NCI-H2227 treated with DMSO at 0.1 percent for 48 hours (cell line): ENCODE measurements around the gene OR1F1.
"Not testable (repeated sequence)": the region's sequence is repeated elsewhere in the genome, so short reads cannot be mapped to it uniquely, and the experiment has no call there.

Experiments
- DNase-seq: peaks from one replicate; lab custom pipeline; 2025; lab: John Stamatoyannopoulos, UW

The OR1F1 gene

DNA sequence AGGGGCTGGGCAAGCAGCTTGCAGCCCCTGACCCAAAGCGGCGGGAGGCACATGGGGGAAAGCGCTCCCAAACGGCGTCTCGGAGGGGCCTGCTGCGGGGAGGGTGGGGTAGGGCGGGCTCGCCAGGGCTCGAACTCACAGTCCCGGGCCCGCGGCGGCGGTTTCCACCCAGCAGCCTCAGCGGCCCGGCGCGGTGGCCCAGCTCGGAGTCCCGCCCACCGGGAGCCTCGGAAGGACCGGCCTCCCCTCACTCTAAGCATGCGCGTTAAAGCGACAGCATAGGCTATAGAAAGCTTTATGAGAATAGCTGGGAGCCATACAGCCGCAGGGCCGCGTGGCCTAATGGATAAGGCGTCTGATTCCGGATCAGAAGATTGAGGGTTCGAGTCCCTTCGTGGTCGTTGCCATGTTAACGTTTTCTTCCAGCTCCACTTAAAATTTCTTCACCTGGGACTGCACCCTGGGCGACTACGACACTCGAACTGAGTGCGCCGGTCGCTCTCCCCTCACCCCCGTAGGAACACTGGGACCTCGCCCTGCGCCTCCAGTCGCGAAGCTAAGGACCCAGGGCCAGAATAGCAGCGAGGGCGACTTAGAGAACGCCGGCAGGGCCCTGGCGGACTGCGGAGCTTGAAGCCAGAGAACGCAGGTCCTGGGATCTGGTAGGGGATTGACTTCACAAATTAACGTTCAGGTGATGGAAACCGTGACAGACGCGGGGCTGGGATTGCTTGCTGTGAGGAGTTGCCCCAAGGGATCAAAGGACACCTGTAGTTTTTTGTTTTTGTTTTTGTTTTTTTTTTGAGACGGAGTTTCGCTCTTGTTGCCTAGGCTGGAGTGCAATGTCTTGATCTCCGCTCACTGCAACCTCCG lies 37.4 kb upstream of the OR1F1 start:
- DNase-seq = peak; percentile 98

DNA sequence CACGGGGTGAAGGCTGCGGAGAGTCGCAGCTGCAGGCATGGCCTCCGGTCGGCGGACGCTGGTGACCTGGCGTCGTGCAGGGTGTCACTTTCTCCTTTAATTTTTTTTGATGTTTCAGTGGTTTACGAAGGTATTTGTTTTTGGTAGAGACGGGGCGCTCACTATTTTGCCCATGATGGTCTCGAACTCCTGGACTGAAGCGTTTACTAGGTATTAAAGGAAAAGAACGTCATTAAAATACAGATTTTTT lies 36.1 kb upstream of the OR1F1 start:
- DNase-seq = no peak

- DNase-seq = peak; percentile 91
Observed at GRCh38 chr16:3152277-3152990, 35.6 kb upstream of the OR1F1 start.

- DNase-seq = no peak
Observed at GRCh38 chr16:3152991-3153368, 35.0 kb upstream of the OR1F1 start.

DNA sequence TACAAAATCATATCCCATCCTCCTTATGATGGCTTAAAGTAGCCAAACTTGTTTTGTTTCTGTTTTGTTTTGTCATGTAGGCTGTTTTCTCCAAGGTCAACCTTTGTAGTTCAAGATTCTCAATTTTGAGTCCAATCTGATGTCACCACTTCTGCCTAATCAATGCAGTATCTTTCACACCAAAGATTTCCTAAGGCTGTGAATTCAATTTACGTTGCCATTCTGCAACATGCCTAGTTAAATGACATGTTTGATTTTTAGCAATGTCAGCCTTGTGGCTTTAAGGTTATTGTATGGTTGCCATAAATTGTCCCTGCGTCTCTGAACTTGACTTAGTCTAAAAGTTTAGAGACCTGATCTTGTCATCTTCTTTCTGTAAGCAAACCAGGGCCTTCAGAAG lies 32.8 kb upstream of the OR1F1 start:
- DNase-seq = no peak

GRCh38 chr16:3155972-3156371 lies 32.0 kb upstream of the OR1F1 start:
- no peak for DNase-seq

- DNase-seq = peak; percentile 85
Observed at GRCh38 chr16:3157229-3158025, 30.6 kb upstream of the OR1F1 start.

- no peak for DNase-seq
Observed at GRCh38 chr16:3158026-3158509, 29.9 kb upstream of the OR1F1 start.

- DNase-seq = peak; percentile 87
Observed at GRCh38 chr16:3158510-3159314, 29.3 kb upstream of the OR1F1 start.

GRCh38 chr16:3161235-3162018 lies 26.6 kb upstream of the OR1F1 start:
- DNase-seq = peak; percentile 58

DNA sequence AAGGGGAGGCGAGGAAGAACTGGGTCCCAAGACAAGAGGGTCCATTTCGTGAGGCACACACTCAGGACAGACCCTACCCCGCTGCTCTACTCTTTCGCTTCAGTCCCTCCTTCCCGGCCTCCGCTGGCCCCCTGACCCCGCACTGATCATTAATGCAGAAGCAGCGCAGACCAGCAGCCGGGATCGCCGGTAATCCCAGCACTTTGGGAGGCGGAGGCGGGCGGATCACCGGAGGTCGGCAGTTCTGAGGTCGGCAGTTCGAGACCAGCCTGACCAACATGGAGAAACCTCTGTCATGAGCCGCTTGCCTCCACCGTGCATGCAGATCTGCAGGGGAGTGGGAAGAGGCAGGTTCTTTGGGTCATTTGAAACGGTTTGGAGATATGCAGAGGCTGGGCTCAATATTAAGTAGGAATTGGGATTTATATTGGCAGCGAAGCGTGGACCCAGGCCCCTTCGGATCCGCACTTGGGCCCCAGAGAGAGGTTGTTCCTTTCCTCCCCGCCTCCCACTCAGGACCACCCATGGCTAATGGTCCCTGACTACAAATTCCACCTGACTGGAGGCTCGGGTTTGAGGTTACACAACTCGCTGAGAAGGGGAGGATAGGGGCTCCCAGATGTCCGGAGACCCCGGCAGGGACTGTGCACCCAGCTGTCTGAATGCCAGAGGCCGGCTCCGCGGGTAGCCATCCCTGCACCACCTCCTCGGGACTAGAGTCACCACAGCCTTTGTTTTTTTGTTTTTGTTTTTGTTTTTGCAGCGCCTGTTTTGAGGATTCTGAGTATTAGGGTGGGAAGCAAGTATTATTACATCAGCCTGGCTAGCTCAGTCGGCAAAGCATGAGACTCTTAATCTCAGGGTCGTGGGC lies 23.6 kb upstream of the OR1F1 start:
- DNase-seq = no peak

DNA sequence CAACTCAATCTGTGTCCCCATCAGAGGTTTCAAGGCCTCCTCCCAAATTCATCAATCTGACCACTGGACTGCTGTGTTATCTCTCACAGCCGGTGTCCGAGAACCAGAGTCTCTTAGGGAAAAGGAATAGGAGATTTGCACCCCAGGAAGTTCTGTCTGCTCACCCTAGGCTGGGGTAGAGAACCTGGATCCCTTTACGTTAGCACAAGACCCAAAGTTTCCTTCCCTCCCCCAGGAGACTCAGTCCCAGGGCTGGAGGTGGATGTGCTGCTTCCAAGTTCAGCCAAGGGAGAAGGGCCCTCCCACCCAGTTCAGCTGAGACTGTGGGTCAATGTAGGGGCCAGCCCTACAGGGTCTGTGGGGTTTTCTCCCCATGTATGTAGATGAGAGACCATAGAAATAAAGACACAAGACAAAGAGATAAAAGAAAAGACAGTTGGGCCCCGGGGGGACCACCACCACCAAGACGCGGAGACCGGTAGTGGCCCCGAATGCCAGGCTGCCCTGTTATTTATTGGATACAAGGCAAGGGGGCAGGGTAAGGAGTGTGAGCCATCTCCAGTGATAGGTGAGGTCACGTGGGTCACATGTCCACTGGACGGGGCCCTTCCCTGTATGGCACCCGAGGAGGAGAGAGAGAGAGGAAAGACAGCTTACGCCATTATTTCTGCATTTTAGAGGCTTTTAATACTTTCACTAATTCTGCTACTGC lies 22.7 kb upstream of the OR1F1 start:
- DNase-seq = no peak

DNA sequence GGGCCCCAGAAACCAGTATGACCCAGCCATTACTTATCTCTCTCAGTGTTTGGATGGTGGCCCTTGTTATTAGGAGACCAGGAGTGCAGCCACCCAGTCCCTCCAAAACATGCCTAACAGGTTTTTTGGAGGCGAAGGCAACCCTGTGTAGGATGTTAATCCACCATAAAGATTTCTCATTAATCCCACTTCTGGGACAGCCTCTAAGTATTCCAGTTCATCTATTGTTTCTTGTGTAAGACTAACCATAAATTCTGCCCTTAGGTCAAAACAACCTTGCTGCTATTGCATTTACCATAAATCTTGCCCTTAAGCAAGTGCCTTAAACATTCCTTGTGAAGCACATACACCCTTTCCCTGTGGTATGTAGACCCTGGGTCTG lies 21.5 kb upstream of the OR1F1 start:
- DNase-seq = no peak

GRCh38 chr16:3168729-3169128 lies 19.3 kb upstream of the OR1F1 start:
- not testable (repeated sequence) for DNase-seq

DNA sequence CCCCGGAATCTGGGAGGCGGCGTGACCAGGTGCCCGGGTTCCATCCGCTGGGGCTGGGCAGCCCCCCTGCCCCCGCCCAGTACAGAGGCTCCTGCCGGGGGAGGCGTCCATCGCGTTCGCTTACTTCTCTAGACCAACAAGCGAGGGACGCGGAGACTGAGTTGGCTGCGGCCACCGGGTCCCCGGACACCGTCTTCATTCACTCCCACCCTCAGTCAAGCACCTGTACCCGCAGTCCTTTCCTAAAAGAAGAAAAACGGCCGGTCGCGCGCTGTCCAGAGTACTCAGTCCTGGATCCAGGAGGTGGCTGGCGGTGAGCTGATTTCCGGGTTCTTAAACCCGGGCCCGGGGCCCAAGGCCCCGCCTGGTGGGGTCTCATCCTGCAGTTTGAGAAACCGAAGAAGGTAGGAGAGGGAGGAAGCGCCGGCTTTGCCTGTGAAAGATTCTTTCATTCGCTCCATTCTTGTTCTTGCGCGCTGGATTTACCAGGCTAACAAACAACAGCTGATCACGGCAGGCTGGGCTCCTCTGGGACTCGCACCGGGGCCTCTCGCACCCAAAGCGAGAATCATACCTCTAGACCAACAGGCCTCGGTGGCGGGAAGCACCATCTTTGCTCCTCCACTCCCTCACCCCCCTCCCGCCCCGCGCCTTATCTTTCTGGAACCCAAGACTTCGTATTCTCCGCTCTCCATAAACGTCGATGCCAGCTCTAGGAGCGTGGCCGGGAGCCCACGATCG lies 17.4 kb upstream of the OR1F1 start:
- no peak for DNase-seq

GRCh38 chr16:3171181-3171854 lies 16.7 kb upstream of the OR1F1 start:
- no peak for DNase-seq

GRCh38 chr16:3171855-3172593 lies 16.0 kb upstream of the OR1F1 start:
- no peak for DNase-seq
